ENCODE results near the gene SPCS1.

DNA sequence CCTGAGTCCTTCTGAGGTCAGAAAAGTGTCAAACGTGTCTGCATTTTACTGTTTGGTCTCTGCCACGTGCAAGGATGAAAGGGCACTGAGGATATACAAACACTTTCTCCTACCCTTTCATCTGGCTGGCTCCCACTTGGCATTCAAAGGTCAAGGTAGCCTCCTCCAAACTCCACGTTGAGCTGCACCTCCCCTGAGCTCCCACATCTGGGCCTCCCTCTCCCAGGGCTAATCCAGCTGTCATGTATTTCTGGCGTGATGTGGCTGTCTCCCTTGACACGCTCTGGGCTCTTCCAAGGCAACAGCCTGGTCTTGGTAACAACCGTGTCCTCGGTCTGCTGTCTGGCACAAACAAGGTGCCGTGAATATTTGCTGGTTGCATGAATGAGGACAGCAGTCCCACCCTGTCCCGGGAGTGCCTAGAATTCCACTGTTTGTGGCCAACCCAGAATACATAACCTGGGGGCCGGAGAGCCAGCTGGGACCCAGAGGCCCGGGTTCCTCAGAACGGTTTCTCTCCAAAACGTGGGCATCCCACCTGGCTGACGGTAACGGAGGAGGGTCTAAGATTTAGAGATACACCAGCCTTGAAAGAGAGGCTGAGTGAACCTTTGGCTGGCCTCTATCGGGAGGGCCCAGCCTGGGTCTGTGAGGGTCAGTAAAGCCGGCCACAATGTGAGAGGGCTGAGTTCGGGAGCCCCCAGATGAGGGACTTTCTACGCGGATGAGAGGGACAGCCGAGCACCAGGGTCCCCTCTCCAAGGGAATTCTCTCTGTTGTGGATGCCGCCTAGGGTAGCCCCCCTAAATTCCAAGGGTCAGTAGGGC, 1.1 kb upstream of the SPCS1 start:
- TF ChIP-seq, protein P1, sequence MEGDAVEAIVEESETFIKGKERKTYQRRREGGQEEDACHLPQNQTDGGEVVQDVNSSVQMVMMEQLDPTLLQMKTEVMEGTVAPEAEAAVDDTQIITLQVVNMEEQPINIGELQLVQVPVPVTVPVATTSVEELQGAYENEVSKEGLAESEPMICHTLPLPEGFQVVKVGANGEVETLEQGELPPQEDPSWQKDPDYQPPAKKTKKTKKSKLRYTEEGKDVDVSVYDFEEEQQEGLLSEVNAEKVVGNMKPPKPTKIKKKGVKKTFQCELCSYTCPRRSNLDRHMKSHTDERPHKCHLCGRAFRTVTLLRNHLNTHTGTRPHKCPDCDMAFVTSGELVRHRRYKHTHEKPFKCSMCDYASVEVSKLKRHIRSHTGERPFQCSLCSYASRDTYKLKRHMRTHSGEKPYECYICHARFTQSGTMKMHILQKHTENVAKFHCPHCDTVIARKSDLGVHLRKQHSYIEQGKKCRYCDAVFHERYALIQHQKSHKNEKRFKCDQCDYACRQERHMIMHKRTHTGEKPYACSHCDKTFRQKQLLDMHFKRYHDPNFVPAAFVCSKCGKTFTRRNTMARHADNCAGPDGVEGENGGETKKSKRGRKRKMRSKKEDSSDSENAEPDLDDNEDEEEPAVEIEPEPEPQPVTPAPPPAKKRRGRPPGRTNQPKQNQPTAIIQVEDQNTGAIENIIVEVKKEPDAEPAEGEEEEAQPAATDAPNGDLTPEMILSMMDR (IDR thresholded peaks at IDR 0.05): no peak
- TF ChIP-seq POLR2A (IDR thresholded peaks at IDR 0.05): no peak
